Gastrocnemius medialis (tissue), 4 donors: ENCODE results near the gene SMS. TPM values are rescaled to one million over a fixed set of nuclear protein-coding genes. Genes with fewer than 3 reads are reported as not detected.

Source experiments
- ATAC-seq, 2 donors: fragments of 150-250 bp; one replicate each; pipeline ENCODE4 v1.9.1; 2016
- DNase-seq, 2 donors: peaks; one replicate each; pipeline ENCODE4 v3.0.0-alpha.2; 2019
- H3K27ac ChIP-seq, 4 donors: fragments of 200-600 bp; sonication (generic); 1 replicate in 1 of 4; 2 replicates in 3 of 4; pipeline ENCODE4 v1.5.1; 2016 to 2018; ENCODE audit warnings: mild to moderate bottlenecking in 2 of 4, moderate library complexity in 1 of 4
- H3K27me3 ChIP-seq, 3 donors: fragments of 200-600 bp; sonication (generic) in 2 of 3; 1 replicate in 1 of 3; 2 replicates in 2 of 3; pipeline versions ENCODE4 v1.5.1 to v1.6.0; 2016 to 2019; ENCODE audit warnings: mild to moderate bottlenecking in 1 of 3, moderate library complexity in 1 of 3
- H3K36me3 ChIP-seq, 2 donors: fragments of 200-600 bp; sonication (generic) in 1 of 2; one replicate each; pipeline ENCODE4 v1.5.1; 2017 to 2018
- H3K4me1 ChIP-seq, 2 donors: fragments of 200-600 bp; sonication (generic) in 1 of 2; one replicate each; pipeline ENCODE4 v1.5.1; 2016 to 2017; ENCODE audit warnings: mild to moderate bottlenecking in 2 of 2
- H3K4me3 ChIP-seq, 4 donors: fragments of 200-600 bp; sonication (generic) in 3 of 4; 1 replicate in 1 of 4; 2 replicates in 3 of 4; pipeline ENCODE4 v1.5.1; 2016 to 2019; ENCODE audit warnings: mild to moderate bottlenecking in 2 of 4
- H3K9me3 ChIP-seq, 3 donors: fragments of 200-600 bp; sonication (generic) in 2 of 3; 1 replicate in 1 of 3; 2 replicates in 2 of 3; pipeline ENCODE4 v1.5.1; 2016 to 2019
- POLR2A ChIP-seq, 2 donors: fragments of 450-650 bp; IDR thresholded peaks; one replicate each; pipeline ENCODE4 v1.6.1; 2017; ENCODE audit warnings: antibody characterized with exemption in 2 of 2, mild to moderate bottlenecking in 2 of 2, moderate library complexity in 2 of 2
- in situ Hi-C, 4 donors: fragments of 200-750 bp; cut with MboI; loops; one replicate each; pipeline versions ENCODE4 v1.15.0 to v1.8.0; 2017; ENCODE audit warnings: low sequenced_read_pairs in 4 of 4
- intact Hi-C: fragments of 100-400 bp; cut with DNase I; formaldehyde crosslinking; loops from one replicate; pipeline ENCODE4 v1.15.1; 2023; ENCODE audit warnings: low total_unique reads
- total RNA-seq, 4 donors: library from RNA; depleted of rRNA; stranded (reverse); fragments of >200 nt; gene quantifications; one replicate each; pipeline versions ENCODE4 v1.1.0 to v1.2.3, GENCODE V29; 2016
- TF ChIP-seq, protein P1 (sequence below), 5 experiments: fragments of 450-650 bp in 3 of 5; fragments of 200-600 bp in 2 of 5; sonication (generic) in 2 of 5; IDR thresholded peaks in 4 of 5; conservative IDR thresholded peaks in 1 of 5; 1 replicate in 4 of 5; 2 replicates in 1 of 5; pipeline ENCODE4 v1.5.1; 2016 to 2019; ENCODE audit warnings: antibody characterized with exemption in 5 of 5, mild to moderate bottlenecking in 3 of 5, moderate library complexity in 3 of 5

Gene SMS
- total RNA-seq, 4 donors from 2014 or later, result 9.3 to 32.0 (median 20.0) TPM

DNA sequence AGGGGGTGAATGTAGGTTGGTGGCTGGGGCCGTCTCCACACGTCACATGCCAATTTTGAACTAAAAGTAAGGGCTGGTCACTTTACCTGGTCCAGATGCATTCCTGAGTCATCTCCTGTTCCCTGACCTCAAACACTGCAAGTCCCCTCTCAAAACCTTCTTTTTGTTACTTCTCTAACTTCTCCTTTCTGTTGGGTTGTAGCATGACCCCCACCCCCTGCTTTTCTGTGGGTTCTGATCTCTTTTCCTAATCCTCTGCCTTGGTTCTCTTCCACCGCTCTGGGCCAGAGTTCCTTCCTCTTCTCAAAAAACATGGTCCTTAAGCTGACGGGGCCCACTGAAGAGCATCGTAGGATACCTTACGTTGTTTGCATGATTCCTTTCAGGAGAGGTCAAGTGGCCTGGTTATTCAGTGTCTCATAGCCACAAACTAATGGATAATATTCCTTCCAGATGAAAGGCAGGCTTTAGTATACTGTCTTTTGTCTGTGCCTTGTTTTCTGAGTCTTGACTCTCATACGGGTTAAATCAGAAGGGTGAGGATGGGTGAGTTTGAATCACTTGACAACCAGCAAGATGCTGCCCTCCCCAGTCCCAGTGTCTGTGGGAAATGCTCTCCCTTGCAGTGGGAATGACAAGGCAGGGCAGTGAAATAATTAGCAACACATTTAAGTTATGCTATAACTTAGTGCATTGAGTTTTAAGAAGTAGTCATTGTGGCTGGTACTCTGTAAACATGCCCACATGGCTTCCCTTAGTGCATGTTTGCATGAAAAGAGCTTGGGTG is 15.1 kb downstream of the SMS start:
- in situ Hi-C loops, result no loop called here
- DNase-seq (no peak), ATAC-seq (no peak)
- Histone ChIP-seq H3K9me3 (no peaks in the 10 kb centered on the region), H3K27ac (no peak overlapping the region), H3K4me3 (no peak overlapping the region), H3K4me1 (peaks cover 0 to 7% of the 10 kb centered on the region in 2 donors), H3K36me3 (no peaks in the 10 kb centered on the region), H3K27me3 (no peaks in the 10 kb centered on the region)
- no peak for TF ChIP-seq POLR2A (IDR thresholded peaks at IDR 0.05)
- TF ChIP-seq, protein P1, sequence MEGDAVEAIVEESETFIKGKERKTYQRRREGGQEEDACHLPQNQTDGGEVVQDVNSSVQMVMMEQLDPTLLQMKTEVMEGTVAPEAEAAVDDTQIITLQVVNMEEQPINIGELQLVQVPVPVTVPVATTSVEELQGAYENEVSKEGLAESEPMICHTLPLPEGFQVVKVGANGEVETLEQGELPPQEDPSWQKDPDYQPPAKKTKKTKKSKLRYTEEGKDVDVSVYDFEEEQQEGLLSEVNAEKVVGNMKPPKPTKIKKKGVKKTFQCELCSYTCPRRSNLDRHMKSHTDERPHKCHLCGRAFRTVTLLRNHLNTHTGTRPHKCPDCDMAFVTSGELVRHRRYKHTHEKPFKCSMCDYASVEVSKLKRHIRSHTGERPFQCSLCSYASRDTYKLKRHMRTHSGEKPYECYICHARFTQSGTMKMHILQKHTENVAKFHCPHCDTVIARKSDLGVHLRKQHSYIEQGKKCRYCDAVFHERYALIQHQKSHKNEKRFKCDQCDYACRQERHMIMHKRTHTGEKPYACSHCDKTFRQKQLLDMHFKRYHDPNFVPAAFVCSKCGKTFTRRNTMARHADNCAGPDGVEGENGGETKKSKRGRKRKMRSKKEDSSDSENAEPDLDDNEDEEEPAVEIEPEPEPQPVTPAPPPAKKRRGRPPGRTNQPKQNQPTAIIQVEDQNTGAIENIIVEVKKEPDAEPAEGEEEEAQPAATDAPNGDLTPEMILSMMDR (IDR thresholded peaks at IDR 0.05 in 4 of 5, conservative IDR thresholded peaks at IDR 0.05 in 1 of 5), result no peak
- intact Hi-C loops, result no loop called here

- ATAC-seq (no peak), DNase-seq (no peak)
- H3K27ac ChIP-seq, result no peak overlapping the region
- in situ Hi-C loops, result no loop called here
- no peaks in the 10 kb centered on the region for H3K27me3 ChIP-seq
- H3K4me3 ChIP-seq, result no peak overlapping the region
- no peaks in the 10 kb centered on the region for H3K36me3 ChIP-seq
- TF ChIP-seq POLR2A (IDR thresholded peaks at IDR 0.05), result no peak
- TF ChIP-seq, protein P1 (IDR thresholded peaks at IDR 0.05 in 4 of 5, conservative IDR thresholded peaks at IDR 0.05 in 1 of 5), result no peak
- intact Hi-C loops, result no loop called here
- H3K4me1 ChIP-seq, result peaks cover 0 to 10% of the 10 kb centered on the region in 2 donors
- H3K9me3 ChIP-seq, result no peaks in the 10 kb centered on the region
Measured at GRCh38 chrX:21956783-21957182, 16.3 kb downstream of the SMS start.

GRCh38 chrX:21958187-21958586 is 17.7 kb downstream of the SMS start:
- in situ Hi-C loops, result no loop called here
- Histone ChIP-seq H3K27me3 (no peaks in the 10 kb centered on the region), H3K9me3 (no peaks in the 10 kb centered on the region), H3K4me3 (no peak overlapping the region), H3K4me1 (peaks cover 0 to 12% of the 10 kb centered on the region in 2 donors), H3K27ac (no peak overlapping the region), H3K36me3 (no peaks in the 10 kb centered on the region)
- intact Hi-C loops, result no loop called here
- DNase-seq (no peak), ATAC-seq (no peak)
- TF ChIP-seq, protein P1 (IDR thresholded peaks at IDR 0.05 in 4 of 5, conservative IDR thresholded peaks at IDR 0.05 in 1 of 5), result no peak
- no peak for TF ChIP-seq POLR2A (IDR thresholded peaks at IDR 0.05)

GRCh38 chrX:21958916-21959315 is 18.4 kb downstream of the SMS start:
- DNase-seq, result no peak
- Histone ChIP-seq H3K4me1 (peaks cover 0 to 16% of the 10 kb centered on the region in 2 donors), H3K27me3 (no peaks in the 10 kb centered on the region), H3K27ac (no peak overlapping the region), H3K4me3 (no peak overlapping the region), H3K9me3 (no peaks in the 10 kb centered on the region), H3K36me3 (no peaks in the 10 kb centered on the region)
- TF ChIP-seq, protein P1 (IDR thresholded peaks at IDR 0.05 in 4 of 5, conservative IDR thresholded peaks at IDR 0.05 in 1 of 5), result no peak
- TF ChIP-seq POLR2A (IDR thresholded peaks at IDR 0.05), result no peak
- intact Hi-C loops (no loop called here), in situ Hi-C loops (no loop called here)
- ATAC-seq, result peak in 1 of 2 donors; percentile 55
